PC-9 (cell line): ENCODE data around the gene WDHD1. TPM values are rescaled to one million over a fixed set of nuclear protein-coding genes. Genes with fewer than 3 reads are reported as not detected.
"Not testable (repeated sequence)": the region's sequence is repeated elsewhere in the genome, so short reads cannot be mapped to it uniquely, and the experiment has no call there.

Source experiments
- BruUV-seq: library from RNA; stranded (reverse); fragments of 400-500 nt; replicated peaks from 2 replicates; lab custom pipeline; 2021; lab: Mats Ljungman, UMichigan
- CTCF ChIA-PET: fragments of 300-600 bp; sonication (Branson Sonifier 250); formaldehyde crosslinking; loops from one replicate; lab custom pipeline; 2022; ENCODE audit warnings: antibody characterized with exemption; lab: Charles Lee
- POLR2A ChIA-PET: fragments of 300-600 bp; sonication (Branson Sonifier 250); formaldehyde crosslinking; loops from one replicate; lab custom pipeline; 2022; ENCODE audit warnings: antibody characterized with exemption; ENCODE audit not compliant: unreplicated experiment; lab: Charles Lee
- DNase-seq, 2 experiments: peaks; one replicate each; pipeline versions ENCODE4 v3.0.0 to v3.0.0-alpha.2; 2015 to 2022; ENCODE audit warnings: mixed read lengths in 1 of 2
- H2AFZ ChIP-seq: fragments of 200-600 bp; sonication (generic); 2 replicates; pipeline ENCODE4 v1.8.1; 2017; ENCODE audit warnings: antibody characterized with exemption
- H3F3A ChIP-seq: fragments of 200-600 bp; sonication (generic); 2 replicates; pipeline ENCODE4 v1.8.1; 2017; ENCODE audit warnings: antibody characterized with exemption, mild to moderate bottlenecking, low read depth; ENCODE audit not compliant: insufficient read depth
- H3K27ac ChIP-seq: fragments of 200-600 bp; sonication (generic); 2 replicates; pipeline ENCODE4 v1.6.1; 2016; ENCODE audit warnings: mixed run types
- H3K27me3 ChIP-seq: fragments of 200-600 bp; sonication (generic); 2 replicates; pipeline ENCODE4 v1.6.1; 2016; ENCODE audit warnings: low read depth, mixed run types; ENCODE audit not compliant: insufficient read depth
- H3K36me3 ChIP-seq: fragments of 200-600 bp; sonication (generic); 2 replicates; pipeline ENCODE4 v1.6.1; 2016; ENCODE audit warnings: low read depth, mixed run types
- H3K4me1 ChIP-seq: fragments of 200-600 bp; sonication (generic); replicated peaks from 2 replicates; pipeline ENCODE4 v1.6.1; 2016; ENCODE audit warnings: mixed run types; ENCODE audit not compliant: insufficient read depth
- H3K4me2 ChIP-seq: fragments of 200-600 bp; sonication (generic); 2 replicates; pipeline ENCODE4 v1.6.1; 2017; ENCODE audit warnings: mixed run types
- H3K4me3 ChIP-seq: fragments of 200-600 bp; sonication (generic); 2 replicates; pipeline ENCODE4 v1.6.1; 2016; ENCODE audit warnings: mixed run types
- H3K79me2 ChIP-seq: fragments of 200-600 bp; sonication (generic); 2 replicates; pipeline ENCODE4 v1.6.1; 2017; ENCODE audit warnings: low read depth, mixed run types
- H3K9me2 ChIP-seq: fragments of 200-600 bp; sonication (generic); 2 replicates; pipeline ENCODE4 v1.8.1; 2017; ENCODE audit warnings: mild to moderate bottlenecking; ENCODE audit not compliant: insufficient read depth
- H3K9me3 ChIP-seq: fragments of 200-600 bp; sonication (generic); 2 replicates; pipeline ENCODE4 v1.8.1; 2016; ENCODE audit warnings: low read depth; ENCODE audit not compliant: insufficient read depth
- H4K20me1 ChIP-seq: fragments of 200-600 bp; sonication (generic); 2 replicates; pipeline ENCODE4 v1.8.1; 2017; ENCODE audit not compliant: insufficient read depth
- EZH2 ChIP-seq: fragments of 200-600 bp; sonication (generic); IDR thresholded peaks from 2 replicates; pipeline ENCODE4 v1.8.0; 2017; ENCODE audit warnings: antibody characterized with exemption, low read depth
- intact Hi-C: fragments of 100-400 bp; cut with micrococcal nuclease; formaldehyde crosslinking; loops from one replicate; pipeline ENCODE4 v1.10.0; 2022; ENCODE audit not compliant: unreplicated experiment
- total RNA-seq: library from RNA; stranded (reverse); gene quantifications from 2 replicates; pipeline ENCODE4 v1.2.3, GENCODE V29; 2021
- TF ChIP-seq, protein P1 (sequence below): fragments of 200-600 bp; sonication (generic); conservative IDR thresholded peaks from 2 replicates; pipeline ENCODE4 v1.6.1; 2017; ENCODE audit warnings: mixed run types, antibody characterized with exemption, mild to moderate bottlenecking, moderate library complexity

Gene WDHD1
- total RNA-seq, 1 experiment from 2014 or later: 34.3 TPM

DNA sequence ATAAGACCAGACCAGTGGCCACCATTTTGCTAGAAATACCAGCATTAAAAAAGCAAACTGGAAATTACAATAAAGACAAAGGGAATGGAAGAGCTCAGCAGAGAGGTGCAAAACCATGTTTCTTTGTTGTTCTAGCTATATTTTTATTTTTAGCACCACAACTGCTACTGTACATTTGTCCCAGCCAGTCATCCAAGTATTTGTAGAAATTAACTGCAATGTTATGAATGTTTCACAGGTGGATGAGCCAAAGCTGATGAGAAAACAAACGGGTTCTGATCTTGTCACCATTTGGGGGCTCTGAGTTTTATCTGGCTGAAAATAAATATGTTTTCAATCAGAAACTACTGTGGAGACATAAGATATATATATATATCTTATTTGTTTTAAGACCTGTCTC, 99.3 kb downstream of the WDHD1 start:
- H3K4me3 ChIP-seq: no peak overlapping the region
- H2AFZ ChIP-seq: peak overlapping the region; percentile 58; the same call in 1 of the 2 replicates
- H3K4me2 ChIP-seq: no peak overlapping the region
- no TSS peak for BruUV-seq
- ChIA-PET POLR2A (no interaction called here), CTCF (no interaction called here)
- no peaks in the 10 kb centered on the region for H3K4me1 ChIP-seq
- peaks cover 6% of the 10 kb centered on the region; the same call in 1 of the 2 replicates for H3K9me2 ChIP-seq
- no peaks in the 10 kb centered on the region for H3F3A ChIP-seq
- no peaks in the 10 kb centered on the region for H3K27me3 ChIP-seq
- H4K20me1 ChIP-seq: no peaks in the 10 kb centered on the region
- H3K9me3 ChIP-seq: no peaks in the 10 kb centered on the region
- no peaks in the 10 kb centered on the region for H3K79me2 ChIP-seq
- H3K27ac ChIP-seq: no peak overlapping the region
- intact Hi-C loops: no loop called here
- TF ChIP-seq, protein P1, sequence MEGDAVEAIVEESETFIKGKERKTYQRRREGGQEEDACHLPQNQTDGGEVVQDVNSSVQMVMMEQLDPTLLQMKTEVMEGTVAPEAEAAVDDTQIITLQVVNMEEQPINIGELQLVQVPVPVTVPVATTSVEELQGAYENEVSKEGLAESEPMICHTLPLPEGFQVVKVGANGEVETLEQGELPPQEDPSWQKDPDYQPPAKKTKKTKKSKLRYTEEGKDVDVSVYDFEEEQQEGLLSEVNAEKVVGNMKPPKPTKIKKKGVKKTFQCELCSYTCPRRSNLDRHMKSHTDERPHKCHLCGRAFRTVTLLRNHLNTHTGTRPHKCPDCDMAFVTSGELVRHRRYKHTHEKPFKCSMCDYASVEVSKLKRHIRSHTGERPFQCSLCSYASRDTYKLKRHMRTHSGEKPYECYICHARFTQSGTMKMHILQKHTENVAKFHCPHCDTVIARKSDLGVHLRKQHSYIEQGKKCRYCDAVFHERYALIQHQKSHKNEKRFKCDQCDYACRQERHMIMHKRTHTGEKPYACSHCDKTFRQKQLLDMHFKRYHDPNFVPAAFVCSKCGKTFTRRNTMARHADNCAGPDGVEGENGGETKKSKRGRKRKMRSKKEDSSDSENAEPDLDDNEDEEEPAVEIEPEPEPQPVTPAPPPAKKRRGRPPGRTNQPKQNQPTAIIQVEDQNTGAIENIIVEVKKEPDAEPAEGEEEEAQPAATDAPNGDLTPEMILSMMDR: no peak
- no peak for TF ChIP-seq EZH2
- H3K36me3 ChIP-seq: no peaks in the 10 kb centered on the region
- DNase-seq: no peak

DNA sequence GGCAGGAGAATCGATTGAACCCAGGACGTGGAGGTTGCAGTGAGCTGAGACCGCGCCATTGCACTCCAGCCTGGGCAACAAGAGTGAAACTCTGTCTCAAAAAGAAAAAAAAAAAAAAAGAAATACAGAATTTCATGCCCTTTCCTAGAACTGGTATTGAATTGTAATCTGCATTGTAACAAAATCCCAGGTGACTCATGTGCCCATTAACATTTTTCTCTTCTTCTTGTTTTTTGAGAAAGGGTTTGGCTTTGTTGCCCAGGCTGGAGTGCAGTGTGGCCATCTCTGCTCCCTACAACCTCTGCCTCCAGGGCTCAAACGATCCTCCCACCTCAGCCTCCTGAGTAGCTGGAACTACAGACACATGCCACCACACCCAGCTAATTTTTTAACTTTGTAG, 100.3 kb downstream of the WDHD1 start:
- H4K20me1 ChIP-seq, H3K9me3 ChIP-seq, DNase-seq, H3K27ac ChIP-seq, intact Hi-C loops, H3K4me2 ChIP-seq, H3K36me3 ChIP-seq, H3K4me3 ChIP-seq, H3F3A ChIP-seq, H2AFZ ChIP-seq, H3K79me2 ChIP-seq, H3K27me3 ChIP-seq, POLR2A ChIA-PET, CTCF ChIA-PET, BruUV-seq, H3K9me2 ChIP-seq, H3K4me1 ChIP-seq: not testable (repeated sequence)

DNA sequence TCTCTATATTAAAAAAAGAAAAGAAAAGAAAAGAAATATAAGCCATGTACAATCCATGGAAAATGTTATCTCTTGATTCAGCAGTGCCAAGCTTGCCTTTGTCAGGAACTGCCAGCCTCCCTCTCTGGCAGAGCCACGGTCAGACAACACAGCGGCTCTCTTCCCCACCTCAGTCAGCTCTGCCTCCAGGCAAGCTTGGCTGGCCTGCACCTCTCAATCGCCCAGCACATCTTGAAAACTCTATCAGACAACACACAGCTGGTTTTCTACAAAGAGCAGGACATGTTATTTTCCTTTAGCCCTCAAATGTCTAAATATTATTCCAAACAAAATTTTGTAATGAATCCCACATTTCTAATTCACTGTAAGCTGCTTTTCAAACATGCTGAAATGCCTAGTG, 104.3 kb downstream of the WDHD1 start:
- H3K36me3 ChIP-seq: no peaks in the 10 kb centered on the region
- no peak for DNase-seq
- CTCF ChIA-PET: no interaction called here
- POLR2A ChIA-PET: no interaction called here
- H3K27ac ChIP-seq: no peak overlapping the region
- H3K4me3 ChIP-seq: no peak overlapping the region
- no peak overlapping the region for H2AFZ ChIP-seq
- no peaks in the 10 kb centered on the region for H3K79me2 ChIP-seq
- intact Hi-C loops: no loop called here
- no peaks in the 10 kb centered on the region for H3K27me3 ChIP-seq
- no peaks in the 10 kb centered on the region for H3F3A ChIP-seq
- H3K4me2 ChIP-seq: no peak overlapping the region
- no peaks in the 10 kb centered on the region for H3K9me3 ChIP-seq
- TF ChIP-seq, protein P1: no peak
- no peak for TF ChIP-seq EZH2
- H3K4me1 ChIP-seq: no peaks in the 10 kb centered on the region
- H3K9me2 ChIP-seq: peaks cover 5% of the 10 kb centered on the region; the same call in 1 of the 2 replicates
- BruUV-seq: no TSS peak
- no peaks in the 10 kb centered on the region for H4K20me1 ChIP-seq

DNA sequence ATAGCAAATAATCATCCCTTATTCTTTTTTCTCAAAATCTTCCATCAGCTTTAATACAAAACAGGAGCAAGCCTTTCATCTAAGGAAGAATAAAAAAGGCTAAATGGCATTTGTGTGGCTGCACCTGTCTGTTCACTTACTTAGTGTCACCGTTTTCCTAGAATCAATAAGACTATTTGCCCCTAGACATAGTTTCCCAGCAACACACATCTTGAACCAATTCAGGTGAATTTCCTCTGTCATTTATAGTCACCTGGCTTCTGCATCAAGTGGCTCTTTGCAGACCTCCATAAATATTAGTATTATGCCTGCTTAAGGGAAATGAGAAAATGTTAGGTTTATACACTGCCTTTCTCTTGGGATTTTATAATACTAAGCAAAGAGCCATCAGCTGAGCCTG, 106.8 kb downstream of the WDHD1 start:
- H3K4me1 ChIP-seq: no peaks in the 10 kb centered on the region
- H3K27me3 ChIP-seq: no peaks in the 10 kb centered on the region
- no peaks in the 10 kb centered on the region for H3F3A ChIP-seq
- no peak overlapping the region for H3K4me3 ChIP-seq
- BruUV-seq: no TSS peak
- no peak overlapping the region for H3K4me2 ChIP-seq
- H3K9me3 ChIP-seq: no peaks in the 10 kb centered on the region
- H3K79me2 ChIP-seq: no peaks in the 10 kb centered on the region
- H2AFZ ChIP-seq: no peak overlapping the region; the same call in 1 of the 2 replicates
- no peaks in the 10 kb centered on the region for H3K9me2 ChIP-seq
- intact Hi-C loops: no loop called here
- no peaks in the 10 kb centered on the region for H3K36me3 ChIP-seq
- H4K20me1 ChIP-seq: no peaks in the 10 kb centered on the region
- TF ChIP-seq, protein P1: no peak
- TF ChIP-seq EZH2: no peak
- CTCF ChIA-PET: no interaction called here
- DNase-seq: no peak
- POLR2A ChIA-PET: no interaction called here
- H3K27ac ChIP-seq: no peak overlapping the region
